SKM-1 (cell line): ENCODE measurements around the gene LPIN2.
"Not testable (repeated sequence)": the region's sequence is repeated elsewhere in the genome, so short reads cannot be mapped to it uniquely, and the experiment has no call there.

Experiments
- DNase-seq: peaks from one replicate; lab custom pipeline; 2025; ENCODE audit not compliant: unreplicated experiment; lab: John Stamatoyannopoulos, UW

The LPIN2 gene

DNA sequence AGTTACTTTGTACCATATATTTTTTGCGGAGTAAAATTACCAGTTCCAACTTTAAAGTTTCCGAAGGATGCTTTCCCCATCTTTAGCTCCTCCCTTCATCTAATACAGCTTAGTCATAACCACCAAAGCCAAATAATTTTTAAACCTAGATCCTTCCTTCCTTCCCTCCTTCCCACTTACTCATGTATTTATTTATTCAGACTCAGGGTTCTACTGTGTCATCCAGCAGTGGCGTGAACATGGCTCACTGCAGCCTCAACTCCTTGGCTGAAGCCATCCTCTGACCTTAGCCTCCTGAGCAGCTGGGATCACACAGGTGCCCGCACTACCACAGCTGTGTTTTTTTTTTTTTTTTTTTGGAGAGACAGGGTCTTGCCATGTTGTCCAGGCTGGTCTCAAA lies 4.4 kb downstream of the LPIN2 start:
- DNase-seq = no peak

DNA sequence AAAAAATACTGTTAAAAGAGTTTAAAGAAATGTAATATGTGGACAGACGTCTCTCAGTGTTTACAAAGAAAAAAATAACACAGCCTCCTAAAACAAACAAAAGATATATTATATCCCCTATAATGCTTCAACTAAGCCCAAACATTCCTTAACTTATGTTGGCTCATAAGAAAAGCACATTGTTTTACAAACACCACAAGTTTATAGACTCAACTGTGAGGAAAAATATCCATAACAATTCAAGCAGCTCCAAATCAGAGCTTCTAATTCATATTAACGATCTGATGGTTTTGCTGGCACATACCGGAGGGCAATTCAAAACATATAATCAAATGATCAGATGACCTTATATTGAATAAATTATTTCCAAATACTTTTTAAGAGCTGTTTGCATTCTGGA lies 5.5 kb downstream of the LPIN2 start:
- no peak for DNase-seq

DNA sequence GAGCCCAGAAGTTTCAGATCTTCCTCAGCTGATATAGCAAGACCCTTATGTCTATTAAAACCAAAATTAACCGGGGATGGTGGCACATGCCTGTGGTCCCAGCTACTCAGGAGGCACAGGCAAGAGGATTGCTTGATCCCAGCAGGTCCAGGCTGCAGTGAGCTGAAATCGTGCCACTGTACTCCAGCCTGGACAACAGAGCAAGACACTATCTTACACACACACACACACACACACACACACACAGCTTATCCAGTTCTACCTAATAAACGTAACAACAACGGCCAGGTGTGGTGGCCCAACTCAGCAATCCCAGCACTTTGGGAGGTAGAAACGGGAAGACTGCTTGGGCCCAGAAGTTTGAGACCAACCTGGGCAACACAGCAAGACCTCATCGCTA lies 7.5 kb downstream of the LPIN2 start:
- no peak for DNase-seq

DNA sequence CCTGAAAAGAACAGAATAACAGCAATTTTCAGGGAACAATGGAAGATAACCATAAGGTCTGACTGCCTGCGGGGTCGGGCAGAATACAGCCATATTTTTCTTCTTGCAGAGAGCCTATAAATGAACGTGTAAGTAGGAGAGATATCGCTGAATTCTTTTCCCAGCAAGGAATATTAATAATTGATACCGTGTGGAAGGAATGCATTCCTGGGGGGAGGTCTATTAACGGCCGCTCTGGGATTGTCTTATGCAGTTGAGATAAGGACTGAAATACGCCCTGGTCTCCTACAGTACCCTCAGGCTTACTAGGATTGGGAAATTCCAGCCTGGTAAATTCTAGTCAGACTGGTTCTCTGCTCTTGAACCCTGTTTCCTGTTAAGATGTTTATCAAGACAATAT lies 9.2 kb downstream of the LPIN2 start:
- DNase-seq = not testable (repeated sequence)

DNA sequence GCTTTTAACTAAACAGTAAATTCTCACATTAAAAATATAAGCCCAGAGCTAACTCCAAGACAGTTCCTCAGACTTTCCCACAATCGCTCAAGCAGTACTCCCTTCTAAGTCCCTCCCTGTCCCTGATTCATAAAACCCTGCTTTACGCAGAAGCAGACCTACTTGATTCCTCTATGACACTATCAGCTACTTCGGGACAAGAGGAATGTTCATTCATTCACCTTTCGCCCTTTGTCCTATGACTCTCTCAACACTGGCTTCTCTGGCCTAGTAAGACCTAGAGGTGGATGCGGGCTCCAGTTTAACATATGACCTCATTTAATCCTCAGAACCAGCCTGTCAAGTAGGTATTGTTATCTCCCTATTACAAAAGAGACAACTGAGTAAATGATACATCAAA lies 10.2 kb downstream of the LPIN2 start:
- no peak for DNase-seq

GRCh38 chr18:2998644-2999043 lies 14.3 kb downstream of the LPIN2 start:
- no peak for DNase-seq

- no peak for DNase-seq
These were observed 14.9 kb downstream of the LPIN2 start for GRCh38 chr18:2997846-2998564.

DNA sequence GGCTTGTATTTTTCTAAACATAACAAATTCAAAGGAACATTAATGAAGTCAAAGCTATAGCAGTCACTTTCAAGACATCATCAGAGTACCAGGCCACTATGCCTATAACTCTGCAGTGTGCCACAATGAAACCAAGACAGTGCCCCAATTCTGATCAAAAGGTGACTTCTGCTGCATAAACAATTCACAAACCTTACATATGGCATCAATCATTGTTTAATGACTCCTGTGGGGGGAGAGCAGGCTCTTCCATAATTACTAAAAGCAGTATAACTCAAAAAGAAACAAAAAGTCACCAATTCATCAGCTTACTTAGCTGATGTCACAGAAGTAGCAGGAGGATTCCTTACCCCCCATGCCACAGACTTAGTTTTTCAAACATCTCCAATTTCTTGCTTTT lies 15.5 kb downstream of the LPIN2 start:
- no peak for DNase-seq

GRCh38 chr18:2994603-2995432 lies 18.1 kb downstream of the LPIN2 start:
- no peak for DNase-seq

GRCh38 chr18:2994020-2994589 lies 18.8 kb downstream of the LPIN2 start:
- no peak for DNase-seq

DNA sequence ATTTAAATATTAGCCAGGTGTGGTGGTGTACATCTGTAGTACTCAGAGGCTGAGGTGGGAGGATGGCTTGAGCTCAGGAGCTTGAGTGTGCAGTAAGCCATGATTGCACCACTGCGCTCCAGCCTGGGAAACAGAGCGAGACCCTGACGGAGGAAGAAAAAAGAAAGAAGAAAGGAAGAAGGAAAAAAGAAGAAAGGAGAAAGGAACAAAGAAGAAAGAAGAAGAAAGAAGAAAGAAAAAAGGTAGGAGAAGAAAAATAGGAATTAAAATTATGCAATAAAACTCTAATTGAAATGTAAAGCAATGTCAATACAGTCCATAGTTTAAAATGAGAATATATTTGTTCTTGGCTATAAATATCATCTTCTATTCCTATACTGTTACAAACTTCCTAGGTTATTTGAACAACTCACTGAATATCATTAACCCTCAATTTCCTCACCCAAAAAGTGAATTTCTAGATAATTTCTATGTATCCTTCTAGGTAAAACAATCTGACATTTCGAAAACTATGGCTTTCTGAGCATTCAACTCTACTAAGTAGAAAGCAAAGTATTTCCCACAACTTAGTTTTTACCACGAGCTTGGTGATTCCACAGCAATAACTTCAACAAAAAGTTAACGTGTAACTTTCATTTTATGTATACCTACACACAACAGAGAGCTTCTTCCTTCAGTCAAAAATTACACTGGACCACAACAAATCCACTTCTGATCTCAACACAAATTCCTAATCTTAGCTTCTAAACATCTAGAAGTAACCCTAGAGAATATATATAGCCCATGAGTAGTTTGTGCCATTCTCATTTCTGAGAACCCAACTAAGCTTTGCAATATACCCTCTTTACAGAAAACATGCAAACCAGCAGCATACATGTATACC lies 19.7 kb downstream of the LPIN2 start:
- DNase-seq = no peak

GRCh38 chr18:2990956-2991640 lies 21.8 kb downstream of the LPIN2 start:
- no peak for DNase-seq

- DNase-seq = no peak
These were observed 24.8 kb downstream of the LPIN2 start for GRCh38 chr18:2987876-2988790.

DNA sequence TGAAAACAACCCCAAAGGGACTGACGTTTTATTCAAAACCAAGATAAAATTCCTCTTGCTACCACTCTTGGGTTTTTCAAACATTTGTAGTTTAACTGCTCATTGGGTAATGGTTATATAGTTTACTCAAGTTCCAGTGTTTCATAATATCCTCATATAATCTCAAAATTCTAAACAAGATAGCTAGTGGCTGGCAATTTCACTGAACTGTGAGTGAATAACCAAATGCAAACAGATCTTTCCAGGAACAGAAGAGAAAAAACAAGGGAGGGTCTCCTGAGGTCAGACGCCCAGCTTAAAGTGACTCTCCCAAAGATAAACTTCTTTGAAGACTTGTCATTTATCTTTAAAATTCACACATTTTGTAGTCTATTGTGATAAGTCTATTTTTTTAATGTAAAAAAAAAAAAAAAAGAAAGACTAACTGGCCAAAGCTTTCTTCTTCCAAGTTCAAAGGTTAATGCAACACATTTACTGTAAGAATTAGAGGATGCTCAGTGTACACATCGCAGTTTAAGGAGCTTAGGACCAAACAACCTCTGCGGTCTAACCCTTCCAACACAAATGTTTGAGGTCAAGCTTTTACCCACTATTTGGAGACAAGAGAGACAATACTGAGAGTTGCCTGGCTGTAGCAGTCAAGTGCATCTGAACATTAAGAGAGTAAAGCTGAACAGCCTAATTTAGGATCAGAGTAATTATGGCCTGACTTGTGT lies 26.6 kb downstream of the LPIN2 start:
- DNase-seq = no peak

DNA sequence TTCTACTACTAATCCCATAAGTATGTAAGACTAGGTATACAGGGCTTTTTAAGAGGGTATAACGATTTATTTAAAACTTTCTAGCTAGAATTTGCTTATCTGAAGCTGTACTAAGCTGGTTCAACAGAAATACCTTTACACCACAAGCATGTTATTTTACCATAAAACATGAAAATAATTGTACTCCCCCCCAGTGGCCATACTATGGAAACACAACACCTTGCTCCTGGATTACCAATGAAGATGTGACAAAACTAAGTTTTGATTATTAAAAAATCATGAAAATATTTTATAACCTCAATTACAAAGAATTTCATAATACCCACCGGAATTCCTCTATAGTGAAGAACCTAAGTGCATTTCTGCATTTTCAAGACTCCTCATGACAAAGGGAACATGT lies 27.3 kb downstream of the LPIN2 start:
- peak; percentile 38 for DNase-seq

DNA sequence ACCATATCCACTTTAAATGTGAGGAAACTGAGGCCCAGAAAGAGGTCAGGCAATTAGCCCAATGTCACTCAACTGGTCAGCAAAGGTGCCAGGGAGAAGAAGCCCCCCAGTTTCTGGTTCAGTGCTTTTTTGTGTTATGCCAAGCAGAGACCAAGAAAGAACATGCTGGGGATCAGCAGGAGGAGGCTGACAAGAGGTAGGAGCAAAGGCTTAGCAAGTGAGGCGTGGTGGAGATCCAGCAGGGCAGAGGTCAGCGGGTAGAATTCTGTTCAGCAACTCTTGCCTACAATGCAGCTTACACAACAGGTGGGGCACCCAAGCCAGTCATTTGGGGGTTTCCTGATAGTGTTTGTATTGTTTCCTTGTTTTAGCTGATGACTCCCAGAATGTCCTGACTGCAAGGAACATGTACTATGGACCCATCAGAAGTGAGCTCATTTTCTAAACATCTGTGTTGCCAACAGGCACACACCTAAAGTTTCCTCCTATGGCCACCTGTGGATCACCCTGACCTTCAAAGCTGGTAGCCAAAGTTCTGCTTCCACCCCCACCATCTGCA lies 28.2 kb downstream of the LPIN2 start:
- no peak for DNase-seq

DNA sequence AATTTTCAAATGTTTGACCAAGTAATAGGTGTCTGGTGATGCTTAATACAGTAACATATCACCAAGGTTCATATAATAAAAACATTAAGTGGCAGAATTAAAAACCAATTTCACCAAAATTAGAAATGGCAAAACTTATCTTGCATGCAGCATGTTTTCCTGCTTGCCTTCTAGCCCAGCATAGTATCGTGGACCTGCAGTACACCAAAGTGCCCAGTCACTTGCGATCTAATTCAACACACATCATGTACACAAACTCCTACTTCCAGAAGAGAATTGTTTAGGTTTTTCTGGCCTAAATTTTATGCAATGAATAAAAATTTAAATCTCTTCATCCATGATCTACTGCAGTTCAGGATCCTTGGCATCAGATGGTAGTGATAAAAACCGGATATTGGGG lies 28.9 kb downstream of the LPIN2 start:
- no peak for DNase-seq

- DNase-seq = no peak
These were observed 29.6 kb downstream of the LPIN2 start for GRCh38 chr18:2983296-2983695.
